Epidermal melanocyte (primary cell): ENCODE data around the gene KIF1B.

Experiments
- DNase-seq: peaks from one replicate; pipeline ENCODE4 v3.0.0; 2011; ENCODE audit warnings: low spot score; ENCODE audit not compliant: insufficient read length

KIF1B gene

DNA sequence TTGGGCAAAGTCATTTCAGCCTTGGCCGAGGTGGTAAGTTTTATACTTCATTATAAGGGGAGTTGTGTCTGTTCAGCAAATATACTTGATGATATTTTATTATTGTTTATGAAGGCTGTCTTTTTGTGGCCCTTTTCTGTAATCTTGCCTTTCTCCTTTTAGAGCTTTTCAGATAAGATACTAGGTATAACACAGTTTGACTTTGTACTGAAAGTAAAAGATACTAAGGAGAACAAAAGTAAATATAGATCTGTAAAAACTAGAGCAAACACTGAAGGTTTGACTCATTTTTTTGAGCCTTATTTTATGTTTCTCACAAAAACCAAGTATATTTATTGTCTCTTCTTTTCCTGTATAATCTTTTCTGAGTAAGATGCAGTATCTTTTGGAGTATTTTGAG is 61.9 kb downstream of the KIF1B start:
- no peak for DNase-seq

DNA sequence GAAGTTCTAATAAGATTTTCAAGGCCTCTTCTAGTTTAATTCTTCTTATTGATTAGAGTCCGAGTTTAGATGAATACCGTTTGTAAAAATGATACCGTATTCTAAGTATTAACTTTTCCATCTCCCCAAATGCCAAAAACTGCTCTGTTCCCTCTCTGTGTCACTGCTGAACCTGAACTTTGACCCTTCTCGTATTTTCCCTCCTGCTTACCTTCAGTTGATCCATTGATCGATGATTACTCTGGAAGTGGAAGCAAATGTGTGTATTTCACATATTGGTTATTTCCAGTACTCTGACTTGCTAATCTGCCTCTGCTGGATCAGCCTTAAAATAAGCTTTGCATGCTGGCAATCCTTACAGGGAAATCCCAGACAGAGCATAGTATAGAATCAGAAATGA is 68.5 kb downstream of the KIF1B start:
- DNase-seq = no peak

GRCh38 chr1:10280439-10281350 is 70.3 kb downstream of the KIF1B start:
- DNase-seq = no peak

GRCh38 chr1:10283318-10283984 is 73.1 kb downstream of the KIF1B start:
- DNase-seq = no peak

DNA sequence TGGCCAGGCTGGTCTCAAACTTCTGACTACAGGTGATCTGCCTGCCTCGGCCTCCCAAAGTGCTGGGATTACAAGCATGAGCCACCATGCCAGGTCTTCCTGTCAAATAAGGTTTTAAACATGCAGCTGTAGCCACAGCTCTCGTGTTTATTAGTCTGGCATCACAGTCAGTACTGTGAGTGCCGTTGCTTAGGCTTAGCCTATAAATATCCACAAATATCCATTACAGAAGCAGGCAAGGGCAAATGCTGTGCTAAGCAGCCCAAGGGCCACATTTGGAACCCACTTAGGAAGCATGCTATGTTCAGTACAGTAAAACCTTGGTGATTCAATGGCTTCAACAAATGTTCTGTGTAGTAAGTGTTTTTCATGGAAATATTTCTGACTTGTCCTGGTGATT is 75.9 kb downstream of the KIF1B start:
- no peak for DNase-seq

DNA sequence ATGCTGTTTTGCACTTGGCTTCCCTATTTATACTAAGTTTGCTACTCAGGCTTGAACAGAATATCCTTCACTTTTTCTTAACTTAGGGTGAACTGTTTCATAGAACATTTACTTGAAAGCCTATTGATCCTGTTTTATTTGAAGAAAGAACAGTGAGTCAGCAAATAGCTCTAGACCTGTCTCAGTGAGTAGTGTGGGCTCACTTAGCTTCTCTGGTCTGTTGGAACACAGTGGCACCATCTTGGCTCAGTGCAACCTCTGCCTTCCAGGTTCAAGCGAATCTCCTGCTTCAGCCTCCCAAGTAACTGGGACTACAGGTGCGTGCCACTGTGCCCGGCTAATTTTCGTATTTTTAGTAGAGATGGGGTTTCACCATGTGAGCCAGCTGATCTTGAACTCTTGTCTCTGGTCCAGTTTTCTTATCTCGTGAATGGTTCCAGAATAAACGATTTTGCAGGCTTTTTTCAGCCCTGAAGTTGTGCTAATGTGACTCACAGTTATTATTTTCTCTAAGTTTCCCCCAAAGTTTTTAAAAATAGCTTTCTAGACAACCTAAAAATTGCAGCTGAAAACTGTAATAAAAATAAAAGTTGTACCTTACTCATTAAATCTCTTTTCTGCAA is 76.8 kb downstream of the KIF1B start:
- DNase-seq = no peak

GRCh38 chr1:10288029-10288615 is 77.8 kb downstream of the KIF1B start:
- no peak for DNase-seq

- DNase-seq = no peak
These were observed 81.3 kb downstream of the KIF1B start for GRCh38 chr1:10291705-10292104.

DNA sequence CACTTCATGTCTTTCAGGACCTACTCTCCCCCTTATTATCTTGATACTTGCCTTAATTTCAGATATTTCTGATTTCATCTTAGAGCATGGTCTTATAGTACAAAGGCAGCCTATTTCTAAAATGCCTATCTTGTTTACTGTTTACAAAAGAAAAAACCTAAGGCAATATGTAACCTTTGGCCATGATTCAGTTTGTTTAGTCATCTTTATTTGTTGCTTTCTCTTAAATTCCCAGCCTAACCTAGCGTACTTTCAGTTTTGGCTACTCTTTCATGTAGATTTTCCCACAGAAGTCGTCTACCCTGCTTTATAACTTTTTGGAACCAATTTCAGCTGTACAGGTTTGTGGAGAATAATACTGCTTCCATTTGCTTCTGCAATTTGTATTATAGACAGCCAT is 81.8 kb downstream of the KIF1B start:
- no peak for DNase-seq

DNA sequence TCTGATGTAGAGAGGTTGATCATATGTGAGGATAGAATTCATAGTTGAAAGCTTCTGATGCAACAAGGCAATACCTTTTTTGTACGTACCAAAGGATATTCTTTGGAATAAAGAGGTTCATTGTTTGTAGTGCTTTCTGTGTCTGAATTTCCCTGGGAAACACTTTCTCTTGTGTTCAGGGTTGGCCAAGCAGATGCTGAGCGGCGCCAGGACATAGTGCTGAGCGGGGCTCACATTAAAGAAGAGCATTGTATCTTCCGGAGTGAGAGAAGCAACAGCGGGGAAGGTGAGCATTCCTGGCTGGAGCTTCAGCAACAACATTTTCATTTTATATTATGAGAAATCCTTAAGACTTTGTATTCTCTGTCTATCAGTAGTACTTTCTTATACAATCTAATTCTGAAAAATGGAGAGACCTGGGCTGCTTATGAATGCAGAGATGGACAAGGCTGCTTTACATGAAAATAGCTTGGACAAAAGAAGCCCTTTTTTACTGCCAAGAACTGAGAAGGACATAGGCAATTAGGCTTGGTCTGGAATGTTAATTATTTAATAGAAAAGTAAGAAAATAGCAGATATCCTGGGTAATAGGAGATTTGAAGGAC is 85.2 kb downstream of the KIF1B start:
- DNase-seq = no peak

DNA sequence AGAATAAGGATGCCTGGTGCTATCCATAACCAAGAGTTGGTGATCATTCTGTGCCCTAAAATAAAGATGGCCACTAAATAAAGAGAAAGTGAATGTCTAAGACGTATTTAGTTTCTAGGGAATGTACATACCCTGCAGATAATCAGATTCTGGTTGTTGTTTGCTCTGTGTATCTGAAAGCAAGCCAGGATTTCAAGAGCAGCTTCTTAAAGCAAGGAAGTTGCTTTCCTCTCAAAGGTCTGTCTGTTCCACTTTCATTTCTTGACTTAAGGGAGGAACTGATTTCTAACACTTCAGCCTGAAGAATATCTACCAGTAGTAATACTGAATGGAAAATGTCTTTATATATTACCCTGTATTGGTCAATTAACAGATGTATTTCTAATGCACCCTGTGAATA is 88.8 kb downstream of the KIF1B start:
- DNase-seq = no peak

DNA sequence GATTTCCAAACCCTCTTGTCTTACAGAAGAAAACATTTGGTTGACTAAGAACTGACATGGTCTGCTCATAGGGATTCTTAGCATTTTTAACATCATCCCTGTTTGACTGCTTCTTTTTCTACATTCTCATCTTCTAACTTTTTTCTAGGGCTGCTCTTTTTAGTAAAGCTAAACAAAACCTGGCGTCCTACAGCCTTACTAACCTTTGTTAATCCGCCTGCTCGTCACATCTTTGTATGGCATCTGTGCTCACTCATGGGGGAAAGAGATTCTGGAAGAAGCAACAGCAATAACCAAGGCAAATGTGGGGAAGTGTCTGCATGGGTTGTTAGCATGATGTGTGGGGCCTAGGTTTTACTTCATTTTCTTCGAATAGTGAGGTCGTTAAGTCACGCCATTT is 92.0 kb downstream of the KIF1B start:
- no peak for DNase-seq

GRCh38 chr1:10304295-10304694 is 93.9 kb downstream of the KIF1B start:
- no peak for DNase-seq

DNA sequence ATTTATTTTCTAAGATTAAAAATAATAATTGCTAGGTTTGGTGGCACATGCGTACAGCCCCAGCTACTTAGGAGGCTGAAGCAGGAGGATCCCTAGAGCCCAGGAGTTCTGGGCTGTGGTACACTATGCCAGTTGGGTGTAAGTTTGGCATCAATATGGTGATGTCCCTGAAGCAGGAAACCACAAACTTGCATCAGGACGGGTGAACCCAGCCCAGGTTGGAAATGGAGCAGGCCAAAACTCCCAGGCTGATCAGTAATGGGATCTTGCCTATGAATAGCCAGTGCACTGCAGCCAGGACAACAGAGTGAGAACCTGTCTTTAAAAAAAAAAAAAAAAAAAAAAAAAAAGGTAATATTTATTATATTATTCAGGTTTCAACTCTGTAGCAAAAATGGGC is 96.1 kb downstream of the KIF1B start:
- no peak for DNase-seq

- DNase-seq = no peak
These were observed 97.6 kb downstream of the KIF1B start for GRCh38 chr1:10308001-10308400.

DNA sequence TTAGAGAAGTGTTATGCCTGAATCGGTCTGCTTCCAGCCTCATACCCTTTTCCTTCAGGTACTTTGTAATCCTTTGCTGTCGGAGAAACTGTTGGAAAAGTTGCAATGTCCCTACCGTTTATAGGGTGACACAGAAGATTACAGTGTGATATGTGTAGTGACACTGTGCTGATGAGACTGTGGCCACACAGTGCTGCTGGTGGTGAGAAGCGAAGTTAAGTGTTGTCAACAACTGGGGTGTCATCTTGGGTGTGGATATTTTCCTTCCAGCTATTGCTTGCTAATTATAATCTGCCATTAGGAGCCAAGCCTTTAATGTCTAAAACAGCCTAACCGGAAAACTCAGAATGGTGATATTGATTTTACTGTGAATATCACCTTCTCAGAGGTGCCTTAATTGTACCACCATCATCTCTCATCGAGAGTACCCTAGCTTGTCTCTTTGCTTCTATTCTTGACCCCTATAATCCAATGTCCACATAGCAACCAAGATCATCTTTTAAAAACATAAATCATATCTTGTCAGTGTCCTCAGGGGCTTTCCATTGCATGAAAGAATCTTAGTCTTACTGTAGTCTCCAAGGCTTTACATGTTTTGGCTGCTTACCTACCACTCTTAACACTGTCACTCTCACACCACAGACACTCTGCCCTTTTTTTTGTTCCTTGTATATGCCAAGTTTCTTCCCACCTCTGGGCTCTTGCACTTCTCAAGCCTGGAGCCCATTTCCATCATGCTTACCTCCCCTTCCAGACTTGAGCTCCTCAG is 99.1 kb downstream of the KIF1B start:
- DNase-seq = no peak

DNA sequence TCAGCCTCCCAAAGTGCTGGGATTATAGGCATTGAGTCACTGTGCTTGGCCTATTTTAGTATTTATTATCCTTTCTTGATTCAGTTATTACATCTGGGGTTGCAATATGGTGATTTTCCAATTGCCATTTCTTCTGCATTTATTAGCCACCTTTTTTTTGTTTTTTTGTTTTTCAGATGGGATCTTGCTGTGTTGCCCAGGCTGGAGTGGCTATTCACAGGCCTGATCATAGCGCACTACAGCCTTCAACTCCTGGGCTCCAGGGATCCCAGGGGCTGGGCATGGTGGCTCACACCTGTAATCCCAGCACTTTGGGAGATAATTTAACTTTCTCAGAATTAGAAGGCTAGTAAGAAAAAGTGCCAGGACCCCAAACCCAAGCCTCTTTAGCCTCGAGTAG is 106.4 kb downstream of the KIF1B start:
- no peak for DNase-seq

- no peak for DNase-seq
These were observed 109.4 kb downstream of the KIF1B start for GRCh38 chr1:10319750-10320149.

GRCh38 chr1:10320336-10320735 is 110.0 kb downstream of the KIF1B start:
- no peak for DNase-seq

GRCh38 chr1:10322821-10323220 is 112.5 kb downstream of the KIF1B start:
- DNase-seq = no peak

DNA sequence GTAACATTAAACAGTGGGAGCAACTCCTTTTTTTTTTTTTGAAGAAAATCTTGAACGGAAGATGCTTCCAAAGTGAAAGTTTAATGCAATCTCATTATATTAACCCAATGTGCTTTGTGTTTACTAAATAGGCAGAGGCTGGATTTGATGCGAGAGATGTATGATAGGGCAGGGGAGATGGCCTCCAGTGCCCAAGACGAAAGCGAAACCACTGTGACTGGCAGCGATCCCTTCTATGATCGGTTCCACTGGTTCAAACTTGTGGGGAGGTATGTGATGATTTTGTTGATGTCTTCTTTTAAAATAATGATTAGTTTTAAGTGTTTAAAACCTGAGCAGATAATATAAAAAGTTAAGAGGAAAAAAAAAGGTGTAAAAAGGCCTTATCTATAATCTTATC is 114.3 kb downstream of the KIF1B start:
- no peak for DNase-seq
